Measurements from ENCODE around the gene MPEG1. TPM values are rescaled to one million over a fixed set of nuclear protein-coding genes. Genes with fewer than 3 reads are reported as not detected.

MPEG1 gene
- total RNA-seq, 4 donors from 2014 or later: 1.9 to 7.0 (median 2.6) TPM

- in situ Hi-C loops (cut with MboI; ENCODE audit: low sequenced_read_pairs in 4 of 4) (no loop called here), intact Hi-C loops (cut with DNase I; ENCODE audit: low total_unique reads) (no loop called here)
- Histone ChIP-seq H3K36me3 (no peaks in the 10 kb centered on the region), H3K27me3 (peaks cover 0 to 10% (median 4%) of the 10 kb centered on the region in 3 donors), H3K27ac (no peak overlapping the region), H3K4me3 (no peak overlapping the region), H3K9me3 (no peaks in the 10 kb centered on the region), H3K4me1 (no peaks in the 10 kb centered on the region)
- no peak for ATAC-seq
- TF ChIP-seq POLR2A (IDR thresholded peaks at IDR 0.05) (no peak), CTCF (IDR thresholded peaks at IDR 0.05 in 4 of 5, conservative IDR thresholded peaks at IDR 0.05 in 1 of 5) (peak in 2 of 5 experiments; percentile 25 to 28)
- no peak for DNase-seq
Observed at GRCh38 chr11:59186130-59186594, 26.6 kb downstream of the MPEG1 start.

- DNase-seq (no peak), ATAC-seq (no peak)
- no peak overlapping the region for H3K27ac ChIP-seq
- H3K27me3 ChIP-seq: peaks cover 0 to 10% (median 4%) of the 10 kb centered on the region in 3 donors
- in situ Hi-C loops (cut with MboI; ENCODE audit: low sequenced_read_pairs in 4 of 4) (no loop called here), intact Hi-C loops (cut with DNase I; ENCODE audit: low total_unique reads) (no loop called here)
- H3K9me3 ChIP-seq: no peaks in the 10 kb centered on the region
- H3K4me3 ChIP-seq: no peak overlapping the region
- no peaks in the 10 kb centered on the region for H3K36me3 ChIP-seq
- TF ChIP-seq CTCF (IDR thresholded peaks at IDR 0.05 in 4 of 5, conservative IDR thresholded peaks at IDR 0.05 in 1 of 5) (no peak), POLR2A (IDR thresholded peaks at IDR 0.05) (no peak)
- H3K4me1 ChIP-seq: no peaks in the 10 kb centered on the region
Observed at GRCh38 chr11:59185386-59185945, 27.3 kb downstream of the MPEG1 start.

- Histone ChIP-seq H3K4me1 (no peaks in the 10 kb centered on the region), H3K27ac (no peak overlapping the region), H3K4me3 (no peak overlapping the region), H3K36me3 (no peaks in the 10 kb centered on the region), H3K27me3 (peaks cover 0 to 10% (median 4%) of the 10 kb centered on the region in 3 donors), H3K9me3 (no peaks in the 10 kb centered on the region)
- in situ Hi-C loops (cut with MboI; ENCODE audit: low sequenced_read_pairs in 4 of 4) (no loop called here), intact Hi-C loops (cut with DNase I; ENCODE audit: low total_unique reads) (no loop called here)
- ATAC-seq: no peak
- TF ChIP-seq CTCF (IDR thresholded peaks at IDR 0.05 in 4 of 5, conservative IDR thresholded peaks at IDR 0.05 in 1 of 5) (no peak), POLR2A (IDR thresholded peaks at IDR 0.05) (no peak)
- DNase-seq: no peak
Observed at GRCh38 chr11:59184691-59185339, 27.9 kb downstream of the MPEG1 start.

- Histone ChIP-seq H3K9me3 (no peaks in the 10 kb centered on the region), H3K36me3 (no peaks in the 10 kb centered on the region), H3K4me3 (no peak overlapping the region), H3K27me3 (peaks cover 0 to 10% (median 4%) of the 10 kb centered on the region in 3 donors), H3K27ac (no peak overlapping the region), H3K4me1 (no peaks in the 10 kb centered on the region)
- ATAC-seq (no peak), DNase-seq (no peak)
- TF ChIP-seq POLR2A (IDR thresholded peaks at IDR 0.05) (no peak), CTCF (IDR thresholded peaks at IDR 0.05 in 4 of 5, conservative IDR thresholded peaks at IDR 0.05 in 1 of 5) (no peak)
- in situ Hi-C loops (cut with MboI; ENCODE audit: low sequenced_read_pairs in 4 of 4): no loop called here
- intact Hi-C loops (cut with DNase I; ENCODE audit: low total_unique reads): no loop called here
Observed at GRCh38 chr11:59183771-59184170, 29.0 kb downstream of the MPEG1 start.
